OCI-LY7 (cell line): ENCODE results near the gene SMCP. TPM values are rescaled to one million over a fixed set of nuclear protein-coding genes. Genes with fewer than 3 reads are reported as not detected.

Source experiments
- BruUV-seq: library from RNA; stranded (reverse); fragments of 400-500 nt; replicated peaks from 2 replicates; lab custom pipeline; 2021; lab: Mats Ljungman, UMichigan
- CTCF ChIA-PET: fragments of 300-600 bp; sonication (Branson Sonifier 250); formaldehyde crosslinking; loops from one replicate; lab custom pipeline; 2022; ENCODE audit warnings: antibody characterized with exemption; ENCODE audit not compliant: unreplicated experiment; lab: Charles Lee
- POLR2A ChIA-PET: fragments of 300-600 bp; sonication (Branson Sonifier 250); formaldehyde crosslinking; loops from one replicate; lab custom pipeline; 2022; ENCODE audit warnings: antibody characterized with exemption; lab: Charles Lee
- DNase-seq: peaks from one replicate; pipeline ENCODE4 v3.0.0-alpha.2; 2015; ENCODE audit warnings: low spot score
- H2AFZ ChIP-seq: fragments of 200-600 bp; sonication (generic), shearing (Covaris generic); 2 replicates; pipeline ENCODE4 v1.6.1; 2014; ENCODE audit warnings: mild to moderate bottlenecking, antibody characterized with exemption, low read length, moderate library complexity
- H3K27ac ChIP-seq: fragments of 200-600 bp; sonication (generic); 2 replicates; pipeline ENCODE4 v1.5.1; 2014; ENCODE audit warnings: mixed run types, low read depth, mild to moderate bottlenecking, moderate library complexity, low read length, inconsistent platforms; ENCODE audit not compliant: poor library complexity, severe bottlenecking
- H3K36me3 ChIP-seq: fragments of 200-600 bp; sonication (generic); 2 replicates; pipeline ENCODE4 v1.6.1; 2014; ENCODE audit warnings: mild to moderate bottlenecking, antibody characterized with exemption, low read length, moderate library complexity, mixed read lengths; ENCODE audit not compliant: insufficient read depth
- H3K4me1 ChIP-seq: fragments of 200-600 bp; sonication (generic); 2 replicates; pipeline ENCODE4 v1.5.1; 2014; ENCODE audit warnings: mild to moderate bottlenecking, low read length; ENCODE audit not compliant: insufficient read depth, poor library complexity, severe bottlenecking
- H3K4me2 ChIP-seq: fragments of 200-600 bp; sonication (generic); 2 replicates; pipeline ENCODE4 v1.6.1; 2014; ENCODE audit warnings: mild to moderate bottlenecking, low read length
- H3K4me3 ChIP-seq: fragments of 200-600 bp; sonication (generic); 2 replicates; pipeline ENCODE4 v1.5.1; 2014; ENCODE audit warnings: mild to moderate bottlenecking, low read depth, low read length; ENCODE audit not compliant: poor library complexity, severe bottlenecking
- H3K79me2 ChIP-seq: fragments of 200-600 bp; sonication (generic); 2 replicates; pipeline ENCODE4 v1.6.1; 2016; ENCODE audit warnings: low read depth, mild to moderate bottlenecking, low read length, moderate library complexity, mixed read lengths; ENCODE audit not compliant: insufficient read depth
- H3K9me2 ChIP-seq: fragments of 200-600 bp; sonication (generic); 2 replicates; pipeline ENCODE4 v1.6.1; 2016; ENCODE audit warnings: mild to moderate bottlenecking, low read length, mixed read lengths; ENCODE audit not compliant: insufficient read depth
- H3K9me3 ChIP-seq: fragments of 200-600 bp; sonication (generic); 2 replicates; pipeline ENCODE4 v1.6.1; 2014; ENCODE audit warnings: mild to moderate bottlenecking, mixed run types, low read length, mixed read lengths
- H4K20me1 ChIP-seq: fragments of 200-600 bp; sonication (generic); 2 replicates; pipeline ENCODE4 v1.6.1; 2014; ENCODE audit warnings: mild to moderate bottlenecking, antibody characterized with exemption, low read length, moderate library complexity, mixed read lengths; ENCODE audit not compliant: insufficient read depth
- CTCF ChIP-seq: fragments of 200-600 bp; sonication (generic); conservative IDR thresholded peaks from 2 replicates; pipeline ENCODE4 v1.5.1; 2014; ENCODE audit warnings: mild to moderate bottlenecking, antibody characterized with exemption, low read length, moderate library complexity, mixed read lengths
- EZH2phosphoT487 ChIP-seq: fragments of 200-600 bp; sonication (generic); IDR thresholded peaks from 2 replicates; pipeline ENCODE4 v1.6.1; 2018; ENCODE audit warnings: low read depth, borderline replicate concordance, mild to moderate bottlenecking, mixed run types, antibody characterized with exemption, low read length, moderate library complexity, mixed read lengths
- intact Hi-C: fragments of 100-400 bp; cut with micrococcal nuclease; formaldehyde crosslinking; loops from one replicate; pipeline ENCODE4 v1.10.0; 2022; ENCODE audit not compliant: unreplicated experiment
- total RNA-seq, 2 experiments: library from RNA; depleted of rRNA in 1 of 2; stranded (reverse); fragments of >200 nt in 1 of 2; shearing (Covaris generic) in 1 of 2; gene quantifications; 2 replicates each; pipeline ENCODE4 v1.2.3, GENCODE V29; 2014 to 2022

SMCP gene
- total RNA-seq, 2 experiments from 2014 or later, result not detected

- H3K9me3 ChIP-seq, result no peaks in the 10 kb centered on the region
- H2AFZ ChIP-seq, result no peak overlapping the region
- no peak for TF ChIP-seq CTCF
- no peak for TF ChIP-seq EZH2phosphoT487
- no peak overlapping the region for H3K4me2 ChIP-seq
- H4K20me1 ChIP-seq, result no peaks in the 10 kb centered on the region
- no peak overlapping the region for H3K4me3 ChIP-seq
- no peaks in the 10 kb centered on the region for H3K4me1 ChIP-seq
- no peaks in the 10 kb centered on the region for H3K9me2 ChIP-seq
- POLR2A ChIA-PET, result no interaction called here
- no peak for DNase-seq
- H3K27ac ChIP-seq, result no peak overlapping the region
- no peaks in the 10 kb centered on the region for H3K36me3 ChIP-seq
- BruUV-seq, result no TSS peak
- no peaks in the 10 kb centered on the region for H3K79me2 ChIP-seq
- intact Hi-C loops, result no loop called here
- CTCF ChIA-PET, result no interaction called here
Measured at GRCh38 chr1:152855661-152856060, 22.5 kb upstream of the SMCP start.

- no peaks in the 10 kb centered on the region for H3K9me2 ChIP-seq
- ChIA-PET CTCF (no interaction called here), POLR2A (no interaction called here)
- BruUV-seq, result no TSS peak
- H3K36me3 ChIP-seq, result no peaks in the 10 kb centered on the region
- no peak for DNase-seq
- H4K20me1 ChIP-seq, result no peaks in the 10 kb centered on the region
- H2AFZ ChIP-seq, result no peak overlapping the region
- H3K4me3 ChIP-seq, result no peak overlapping the region
- H3K9me3 ChIP-seq, result no peaks in the 10 kb centered on the region
- H3K4me1 ChIP-seq, result no peaks in the 10 kb centered on the region
- H3K27ac ChIP-seq, result no peak overlapping the region
- H3K79me2 ChIP-seq, result no peaks in the 10 kb centered on the region
- TF ChIP-seq CTCF (no peak), EZH2phosphoT487 (no peak)
- no peak overlapping the region for H3K4me2 ChIP-seq
- intact Hi-C loops, result no loop called here
Measured at GRCh38 chr1:152858062-152858461, 20.1 kb upstream of the SMCP start.

GRCh38 chr1:152859696-152860095, 18.4 kb upstream of the SMCP start, which contains the start of gene LCE7A:
TSS of gene LCE7A (plus strand) at chr1:152859996. CDS start at chr1:152860698, 702 bp downstream.
- no peak for DNase-seq
- TF ChIP-seq EZH2phosphoT487 (no peak), CTCF (no peak)
- Histone ChIP-seq H3K4me1 (no peaks in the 10 kb centered on the region), H3K9me3 (no peaks in the 10 kb centered on the region), H3K9me2 (no peaks in the 10 kb centered on the region), H3K4me3 (no peak within 1 kb of the TSS), H2AFZ (no peak within 1 kb of the TSS), H3K27ac (no peak within 1 kb of the TSS), H3K4me2 (no peak within 1 kb of the TSS), H4K20me1 (no peaks in the 10 kb centered on the region), H3K79me2 (no peaks in the 10 kb centered on the region), H3K36me3 (no peaks in the 10 kb centered on the region)
- ChIA-PET POLR2A (no interaction called here), CTCF (no interaction called here)
- BruUV-seq, result no TSS peak
- intact Hi-C loops, result no loop called here
